IMR-90 (cell line): ENCODE measurements around the gene TIFAB.

Experiments
- CTCF ChIP-seq: conservative IDR thresholded peaks from 2 replicates; pipeline ENCODE4 v1.5.1; 2012; ENCODE audit warnings: mild to moderate bottlenecking, low read depth, low read length, improper control_type of control experiment
- SMC3 ChIP-seq: fragments of 150-350 bp; IDR thresholded peaks from 2 replicates; pipeline ENCODE4 v1.6.1; 2016; ENCODE audit warnings: low read depth, mild to moderate bottlenecking, antibody characterized with exemption, low read length, moderate library complexity

GRCh38 chr5:135423146-135423845 lies 28.9 kb downstream of the TIFAB start:
- TF ChIP-seq CTCF (no peak), SMC3 (no peak)
